Erythroblast (primary cell): ENCODE measurements around the gene BRMS1.
"Not testable (repeated sequence)": the region's sequence is repeated elsewhere in the genome, so short reads cannot be mapped to it uniquely, and the experiment has no call there.

Source experiments
- DNase-seq, 2 experiments: peaks; one replicate each; lab custom pipeline; 2025; lab: John Stamatoyannopoulos, UW
- GATA1 ChIP-seq: IDR thresholded peaks from 2 replicates; pipeline ENCODE4 v1.6.1; 2011; ENCODE audit warnings: low read depth, mild to moderate bottlenecking, control low read depth, low read length, moderate library complexity
- POLR2A ChIP-seq: IDR thresholded peaks from 2 replicates; pipeline ENCODE4 v1.6.1; 2011; ENCODE audit warnings: mild to moderate bottlenecking, low read length

BRMS1 gene

GRCh38 chr11:66344550-66345315 is at the start of gene BRMS1:
TSS of gene BRMS1 (minus strand) at chr11:66345104. CDS start at chr11:66342234, 2,870 bp downstream.
- TF ChIP-seq POLR2A (peak; percentile 88), GATA1 (no peak)
- peak; percentile 98 to 99 for DNase-seq

GRCh38 chr11:66393954-66394353 is 49.0 kb upstream of the BRMS1 start:
- no peak for DNase-seq
- TF ChIP-seq POLR2A = no peak

- no peak for DNase-seq
- no peak for TF ChIP-seq POLR2A
- TF ChIP-seq GATA1 = no peak
Observed at GRCh38 chr11:66391322-66391721, 46.4 kb upstream of the BRMS1 start.

GRCh38 chr11:66388780-66389386 is 44.0 kb upstream of the BRMS1 start:
- TF ChIP-seq GATA1 (no peak), POLR2A (no peak)
- peak; percentile 67 to 82 for DNase-seq

GRCh38 chr11:66386171-66387069 is 41.5 kb upstream of the BRMS1 start:
- TF ChIP-seq GATA1 = no peak
- DNase-seq = peak; percentile 76 to 89

GRCh38 chr11:66384316-66384715 is 39.4 kb upstream of the BRMS1 start:
- DNase-seq = not testable (repeated sequence)

DNA sequence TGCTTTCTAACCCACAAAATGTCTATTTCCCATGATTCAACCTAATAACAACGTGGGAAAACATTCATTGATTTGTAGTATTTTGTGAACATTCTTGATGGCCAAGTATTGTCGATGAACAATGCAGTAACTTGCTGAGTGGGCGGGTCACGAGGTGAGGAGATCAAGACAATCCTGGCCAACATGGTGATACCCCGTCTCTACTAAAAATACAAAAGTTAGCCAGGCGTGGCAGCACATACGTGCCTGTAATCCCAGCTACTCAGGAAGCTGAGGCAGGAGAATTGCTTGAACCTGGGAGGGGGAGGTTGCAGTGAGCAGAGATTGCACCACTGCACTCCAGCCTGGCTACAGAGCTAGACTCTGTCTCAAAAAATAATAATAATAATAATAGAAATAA is 35.4 kb upstream of the BRMS1 start:
- DNase-seq = not testable (repeated sequence)

GRCh38 chr11:66373690-66374287 is 28.9 kb upstream of the BRMS1 start:
- DNase-seq = not testable (repeated sequence)

GRCh38 chr11:66373265-66373664 is 28.4 kb upstream of the BRMS1 start:
- DNase-seq = no peak
- TF ChIP-seq POLR2A (no peak), GATA1 (no peak)

DNA sequence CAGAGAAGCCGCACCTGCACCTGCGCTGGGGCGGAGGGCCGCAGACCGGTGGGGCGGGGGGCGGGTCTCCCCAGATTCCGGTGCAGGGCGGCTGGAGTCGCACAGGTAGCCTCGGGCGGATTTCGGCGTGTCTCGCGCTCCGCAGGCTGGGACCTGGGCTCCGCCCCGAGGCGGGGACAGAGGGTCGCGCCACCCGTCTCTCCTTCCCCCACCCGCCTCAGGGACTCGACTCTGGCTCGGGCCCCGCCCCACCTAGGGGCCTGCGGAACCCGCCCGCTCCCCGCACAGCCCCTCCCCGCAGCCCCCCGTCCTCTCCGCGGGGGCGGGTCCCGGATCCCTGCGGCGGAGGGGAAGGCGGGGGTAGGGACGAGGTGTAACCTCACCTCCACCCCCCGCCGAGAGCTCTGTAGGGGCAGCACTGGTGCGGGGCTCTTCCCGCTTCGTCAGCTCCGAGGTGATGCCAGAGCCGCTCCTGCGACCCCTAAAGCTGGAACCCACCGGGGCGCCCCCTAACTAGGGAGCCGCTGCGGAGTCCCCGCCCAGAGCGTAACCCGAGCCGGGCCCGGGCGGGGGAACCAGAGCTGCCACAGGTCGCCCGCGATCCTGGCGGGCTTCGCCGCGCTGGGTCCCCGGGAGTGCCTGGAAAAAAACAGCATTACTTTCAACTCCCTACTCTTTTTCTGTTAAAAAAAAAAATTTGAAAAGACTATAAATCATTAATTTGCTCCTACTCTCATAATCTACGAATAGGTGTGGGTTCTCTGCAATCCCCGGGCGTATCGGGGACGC is 26.9 kb upstream of the BRMS1 start, which contains the start of gene SLC29A2:
TSS of gene SLC29A2 (minus strand) at position 134 of the 789 bp plus-strand sequence. CDS start 169 bp downstream, outside the sequence.
- TF ChIP-seq POLR2A (no peak), GATA1 (no peak)
- DNase-seq = peak; percentile 40 to 46

DNA sequence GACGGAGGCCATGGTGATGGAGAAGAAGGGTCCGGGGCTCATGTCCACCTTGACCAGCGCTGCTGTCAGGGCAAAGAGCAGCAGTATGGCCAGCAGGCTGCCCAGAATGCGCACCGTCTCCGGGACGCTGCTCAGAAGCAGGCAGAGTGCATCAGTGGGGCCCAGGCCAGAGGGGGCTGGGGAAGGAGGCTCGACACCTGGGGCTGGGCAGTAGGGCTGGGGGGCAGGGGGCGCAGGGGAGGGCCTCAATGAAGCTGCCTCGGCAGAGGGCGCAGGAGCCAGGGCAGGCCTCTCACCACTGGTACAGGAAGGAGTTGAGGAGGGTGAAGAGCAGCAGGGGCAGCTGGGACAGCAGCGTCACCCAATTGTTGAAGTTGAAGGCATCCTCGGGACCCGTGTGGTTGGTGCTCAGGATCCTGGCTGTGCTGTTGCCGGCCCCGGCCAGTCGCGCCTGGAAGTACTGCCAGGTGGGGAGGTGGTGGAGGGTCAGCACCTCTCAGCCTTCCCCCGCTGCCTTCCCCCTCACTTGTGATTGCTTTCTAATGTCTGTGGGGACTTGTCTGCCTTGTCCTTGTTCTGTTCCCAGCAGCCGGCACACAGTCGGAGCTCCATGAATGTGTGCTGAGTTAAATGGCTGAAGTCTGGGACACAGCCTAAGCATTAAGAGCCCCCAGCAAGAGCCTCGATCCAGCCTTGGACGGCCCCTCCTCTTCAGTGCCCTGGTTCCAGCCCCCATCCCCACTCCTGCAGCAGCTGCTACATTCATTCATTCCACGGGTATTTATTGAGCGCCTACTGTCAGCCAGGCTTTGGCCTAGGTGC is 24.4 kb upstream of the BRMS1 start:
- no peak for DNase-seq
- TF ChIP-seq GATA1 (no peak), POLR2A (no peak)

GRCh38 chr11:66368484-66368883 is 23.6 kb upstream of the BRMS1 start:
- TF ChIP-seq GATA1 (no peak), POLR2A (no peak)
- no peak for DNase-seq
